ENCODE results near the gene FBXO11.

- TF ChIP-seq, protein P1, sequence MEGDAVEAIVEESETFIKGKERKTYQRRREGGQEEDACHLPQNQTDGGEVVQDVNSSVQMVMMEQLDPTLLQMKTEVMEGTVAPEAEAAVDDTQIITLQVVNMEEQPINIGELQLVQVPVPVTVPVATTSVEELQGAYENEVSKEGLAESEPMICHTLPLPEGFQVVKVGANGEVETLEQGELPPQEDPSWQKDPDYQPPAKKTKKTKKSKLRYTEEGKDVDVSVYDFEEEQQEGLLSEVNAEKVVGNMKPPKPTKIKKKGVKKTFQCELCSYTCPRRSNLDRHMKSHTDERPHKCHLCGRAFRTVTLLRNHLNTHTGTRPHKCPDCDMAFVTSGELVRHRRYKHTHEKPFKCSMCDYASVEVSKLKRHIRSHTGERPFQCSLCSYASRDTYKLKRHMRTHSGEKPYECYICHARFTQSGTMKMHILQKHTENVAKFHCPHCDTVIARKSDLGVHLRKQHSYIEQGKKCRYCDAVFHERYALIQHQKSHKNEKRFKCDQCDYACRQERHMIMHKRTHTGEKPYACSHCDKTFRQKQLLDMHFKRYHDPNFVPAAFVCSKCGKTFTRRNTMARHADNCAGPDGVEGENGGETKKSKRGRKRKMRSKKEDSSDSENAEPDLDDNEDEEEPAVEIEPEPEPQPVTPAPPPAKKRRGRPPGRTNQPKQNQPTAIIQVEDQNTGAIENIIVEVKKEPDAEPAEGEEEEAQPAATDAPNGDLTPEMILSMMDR (tag by site-specific recombination; IDR thresholded peaks at IDR 0.05) = no peak
- no peak for TF ChIP-seq ATF2 (tag by site-specific recombination; IDR thresholded peaks at IDR 0.05; ENCODE audit: low read depth)
- TF ChIP-seq ZNF530 (tag by site-specific recombination; IDR thresholded peaks at IDR 0.05; ENCODE audit: low read depth) = no peak
- TF ChIP-seq ZNF335 (tag by site-specific recombination; conservative IDR thresholded peaks at IDR 0.05) = no peak
- no peak for TF ChIP-seq REST (tag by site-specific recombination; IDR thresholded peaks at IDR 0.05)
These were observed 37.5 kb downstream of the FBXO11 start for GRCh38 chr2:47868611-47869352.
